Omental fat pad (tissue), 4 donors: Measurements from ENCODE around the gene ZNF785. TPM values are rescaled to one million over a fixed set of nuclear protein-coding genes. Genes with fewer than 3 reads are reported as not detected.
A peak's percentile ranks its signal among the peaks of the same experiment; 100 is the strongest.
"Not testable (repeated sequence)": the region's sequence is repeated elsewhere in the genome, so short reads cannot be mapped to it uniquely, and the experiment has no call there.

Source experiments
- ATAC-seq: fragments of 150-250 bp; one replicate; pipeline ENCODE4 v1.9.1; 2016; ENCODE audit warnings: mild to moderate bottlenecking, moderate library complexity; ENCODE audit not compliant: low FRiP score
- DNase-seq: peaks from one replicate; pipeline ENCODE4 v3.0.0-alpha.2; 2019; ENCODE audit warnings: low spot score
- total RNA-seq, 4 donors: library from RNA; depleted of rRNA; stranded (reverse); fragments of >200 nt; gene quantifications; one replicate each; pipeline ENCODE4 v1.1.0, GENCODE V29; 2016
- TF ChIP-seq, protein P1 (sequence below), 3 donors: fragments of 450-650 bp; IDR thresholded peaks; one replicate each; pipeline ENCODE4 v1.5.1; 2016 to 2017; ENCODE audit warnings: antibody characterized with exemption in 3 of 3, mild to moderate bottlenecking in 3 of 3, moderate library complexity in 2 of 3

Gene ZNF785
- total RNA-seq, 4 donors from 2014 or later = 4.5 to 12.1 (median 8.1) TPM

DNA sequence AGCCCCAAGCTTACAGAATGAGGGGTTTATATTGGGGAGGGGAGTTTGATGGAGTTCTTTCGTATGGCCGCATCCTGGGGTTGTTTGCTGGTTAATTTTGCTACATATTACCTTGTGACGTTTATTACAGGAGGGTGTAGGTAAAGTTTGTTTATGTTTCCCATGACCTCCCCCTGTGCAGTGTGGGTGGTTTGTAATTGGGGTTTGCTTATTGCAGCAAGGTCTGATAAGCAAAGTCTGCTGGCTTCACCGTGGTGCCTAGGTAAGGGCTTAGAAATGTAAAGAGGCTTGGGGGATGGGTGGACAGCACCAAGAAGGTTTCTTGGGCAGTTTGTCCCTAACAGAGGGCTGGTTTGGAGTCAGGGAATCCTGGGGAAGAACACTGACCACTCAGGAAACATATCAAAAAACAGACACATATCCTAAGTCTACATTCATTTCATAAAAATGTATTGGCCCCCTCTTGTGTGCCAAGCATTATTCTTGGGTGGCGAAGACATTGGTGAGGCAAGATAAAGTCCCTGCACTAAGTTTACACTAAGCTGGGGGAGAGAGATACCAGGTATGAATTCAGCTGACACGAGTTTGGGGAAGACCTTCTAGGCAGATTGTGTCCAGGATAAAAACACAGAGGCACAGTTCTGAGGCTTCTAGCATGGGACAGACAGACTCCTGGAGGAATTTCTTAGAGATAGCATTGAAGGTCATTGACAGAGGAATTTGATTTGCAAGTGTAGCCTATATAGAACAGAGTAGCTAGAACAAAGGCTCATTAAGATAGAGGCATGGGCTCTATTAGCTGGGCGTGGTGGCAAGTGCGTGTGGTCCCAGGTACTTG lies 36.9 kb downstream of the ZNF785 start:
- TF ChIP-seq, protein P1, sequence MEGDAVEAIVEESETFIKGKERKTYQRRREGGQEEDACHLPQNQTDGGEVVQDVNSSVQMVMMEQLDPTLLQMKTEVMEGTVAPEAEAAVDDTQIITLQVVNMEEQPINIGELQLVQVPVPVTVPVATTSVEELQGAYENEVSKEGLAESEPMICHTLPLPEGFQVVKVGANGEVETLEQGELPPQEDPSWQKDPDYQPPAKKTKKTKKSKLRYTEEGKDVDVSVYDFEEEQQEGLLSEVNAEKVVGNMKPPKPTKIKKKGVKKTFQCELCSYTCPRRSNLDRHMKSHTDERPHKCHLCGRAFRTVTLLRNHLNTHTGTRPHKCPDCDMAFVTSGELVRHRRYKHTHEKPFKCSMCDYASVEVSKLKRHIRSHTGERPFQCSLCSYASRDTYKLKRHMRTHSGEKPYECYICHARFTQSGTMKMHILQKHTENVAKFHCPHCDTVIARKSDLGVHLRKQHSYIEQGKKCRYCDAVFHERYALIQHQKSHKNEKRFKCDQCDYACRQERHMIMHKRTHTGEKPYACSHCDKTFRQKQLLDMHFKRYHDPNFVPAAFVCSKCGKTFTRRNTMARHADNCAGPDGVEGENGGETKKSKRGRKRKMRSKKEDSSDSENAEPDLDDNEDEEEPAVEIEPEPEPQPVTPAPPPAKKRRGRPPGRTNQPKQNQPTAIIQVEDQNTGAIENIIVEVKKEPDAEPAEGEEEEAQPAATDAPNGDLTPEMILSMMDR (IDR thresholded peaks at IDR 0.05) = no peak
- DNase-seq (no peak), ATAC-seq (no peak)

DNA sequence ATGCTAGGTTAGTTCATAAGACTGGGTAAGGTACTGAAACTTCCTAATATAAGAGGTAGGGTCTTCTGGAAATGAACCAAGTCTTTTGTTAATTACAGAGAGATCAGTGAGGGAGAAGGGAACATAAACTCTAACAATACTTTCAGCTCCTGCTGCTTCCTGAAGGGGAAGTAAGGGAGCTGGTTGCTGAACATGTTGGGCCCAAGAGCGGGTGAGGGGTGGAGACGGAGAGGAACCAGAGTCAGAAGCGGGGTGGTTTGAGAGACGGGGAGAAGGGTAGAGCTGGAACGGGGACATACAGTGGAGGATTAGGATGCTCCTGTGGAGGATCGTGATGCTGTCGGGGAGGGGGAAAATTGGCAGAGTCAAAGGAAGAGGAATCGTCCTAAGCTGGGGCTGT lies 39.4 kb downstream of the ZNF785 start:
- DNase-seq (no peak), ATAC-seq (no peak)
- TF ChIP-seq, protein P1 (IDR thresholded peaks at IDR 0.05) = no peak

DNA sequence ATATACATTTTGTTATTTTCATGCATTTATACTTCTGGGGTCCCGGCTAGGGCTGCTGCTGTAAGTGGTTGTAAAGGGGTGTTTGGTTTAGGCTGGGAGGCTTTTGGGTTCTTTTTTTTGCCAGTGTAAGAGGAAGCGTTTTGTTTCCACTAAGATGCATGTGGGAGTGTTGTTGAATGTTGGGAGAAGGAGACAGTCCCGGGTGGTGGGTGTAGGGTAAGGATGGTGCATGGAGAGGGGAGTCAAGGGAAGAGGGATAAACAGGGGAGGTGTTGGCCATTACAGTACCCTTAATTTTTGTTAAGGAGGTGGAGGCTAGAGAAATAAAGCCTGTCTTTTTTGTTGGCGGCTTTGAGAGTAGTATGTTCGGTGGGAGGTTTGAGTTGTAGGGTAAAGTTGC lies 42.4 kb downstream of the ZNF785 start:
- no peak for DNase-seq
- no peak for ATAC-seq
- TF ChIP-seq, protein P1 (IDR thresholded peaks at IDR 0.05) = no peak

DNA sequence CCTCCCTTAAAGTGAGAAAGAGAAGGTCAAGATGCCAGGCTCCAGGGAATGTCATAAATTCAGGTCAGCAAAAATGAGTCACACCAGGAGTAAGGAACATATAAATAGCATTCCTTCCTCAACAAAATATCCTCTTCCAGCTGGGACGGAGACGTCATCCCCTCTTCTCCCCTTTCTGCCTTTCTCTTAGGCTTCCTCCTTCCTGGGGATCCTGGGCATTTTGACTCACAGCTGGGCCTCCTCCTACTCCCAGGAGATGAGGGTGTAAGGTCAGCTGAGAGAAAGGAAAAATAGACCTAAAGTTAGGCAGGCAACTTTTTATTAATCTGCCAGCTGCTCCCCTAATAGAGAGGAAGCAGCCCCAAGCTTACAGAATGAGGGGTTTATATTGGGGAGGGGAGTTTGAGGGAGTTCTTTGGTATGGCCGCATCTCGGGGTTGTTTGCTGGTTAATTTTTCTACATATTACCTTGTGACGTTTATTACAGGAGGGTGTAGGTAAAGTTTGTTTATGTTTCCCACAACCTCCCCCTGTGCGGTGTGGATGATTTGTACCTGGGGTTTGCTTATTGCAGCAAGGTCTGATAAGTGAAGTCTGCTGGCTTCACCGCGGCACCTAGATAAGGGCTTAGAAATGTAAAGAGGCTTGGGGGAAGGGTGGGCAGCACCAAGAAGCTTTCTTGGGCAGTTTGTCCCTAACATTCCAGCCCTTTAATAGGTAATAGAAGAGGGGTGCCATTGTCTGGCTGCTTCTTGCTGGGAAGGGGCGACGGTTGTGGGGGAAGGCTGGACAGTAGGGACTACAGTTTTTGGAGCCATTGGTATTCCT lies 43.8 kb downstream of the ZNF785 start:
- ATAC-seq = peak; percentile 59
- TF ChIP-seq, protein P1 (IDR thresholded peaks at IDR 0.05) = no peak
- no peak for DNase-seq

DNA sequence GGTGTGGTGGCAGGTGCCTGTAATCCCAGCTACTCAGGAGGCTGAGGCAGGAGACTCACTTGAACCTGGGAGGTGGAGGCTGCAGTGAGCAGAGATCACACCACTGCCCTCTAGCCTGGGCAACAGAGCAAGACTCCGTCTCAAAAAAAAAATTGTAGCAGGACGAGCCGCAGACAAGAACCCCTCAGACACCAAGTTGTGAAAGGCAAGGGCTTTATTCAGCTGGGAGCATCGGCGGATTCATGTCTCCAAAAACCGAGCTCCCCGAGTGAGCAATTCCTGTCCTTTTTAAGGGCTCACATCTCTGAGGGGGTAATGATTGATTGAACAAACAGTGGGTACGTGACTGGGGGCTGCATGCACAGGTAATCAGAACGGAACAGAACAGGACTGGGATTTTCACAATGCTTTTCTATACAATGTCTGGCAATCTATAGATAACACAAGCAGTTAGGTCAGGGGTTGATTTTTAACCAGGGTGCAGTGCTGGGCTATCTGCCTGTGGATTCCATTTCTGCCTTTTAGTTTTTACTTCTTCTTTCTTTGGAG lies 44.5 kb downstream of the ZNF785 start:
- not testable (repeated sequence) for DNase-seq, ATAC-seq

DNA sequence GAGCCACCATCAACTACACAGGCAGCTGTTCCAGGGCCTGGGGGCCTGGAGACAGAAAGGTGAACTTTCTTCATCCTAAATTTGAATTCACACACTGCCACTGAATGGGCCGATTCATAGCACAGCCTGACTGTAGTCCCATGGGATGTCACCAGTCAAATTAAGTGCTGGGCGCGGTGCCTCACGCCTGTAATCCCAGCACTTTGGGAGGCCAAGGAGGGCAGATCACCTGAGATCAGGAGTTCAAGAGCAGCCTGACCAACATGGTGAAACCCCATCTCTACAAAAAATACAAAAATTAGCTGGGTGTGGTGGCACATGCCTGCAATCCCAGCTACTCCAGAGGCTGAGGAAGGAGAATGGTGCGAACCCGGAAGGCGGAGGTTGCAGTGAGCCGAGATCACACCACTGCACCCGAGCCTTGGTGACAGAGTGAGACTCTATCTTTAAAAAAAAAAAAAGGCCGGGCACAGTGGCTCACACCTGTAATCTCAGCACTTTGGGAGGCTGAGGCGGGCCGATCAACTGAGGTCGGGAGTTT lies 45.4 kb downstream of the ZNF785 start:
- DNase-seq, ATAC-seq: not testable (repeated sequence)

DNA sequence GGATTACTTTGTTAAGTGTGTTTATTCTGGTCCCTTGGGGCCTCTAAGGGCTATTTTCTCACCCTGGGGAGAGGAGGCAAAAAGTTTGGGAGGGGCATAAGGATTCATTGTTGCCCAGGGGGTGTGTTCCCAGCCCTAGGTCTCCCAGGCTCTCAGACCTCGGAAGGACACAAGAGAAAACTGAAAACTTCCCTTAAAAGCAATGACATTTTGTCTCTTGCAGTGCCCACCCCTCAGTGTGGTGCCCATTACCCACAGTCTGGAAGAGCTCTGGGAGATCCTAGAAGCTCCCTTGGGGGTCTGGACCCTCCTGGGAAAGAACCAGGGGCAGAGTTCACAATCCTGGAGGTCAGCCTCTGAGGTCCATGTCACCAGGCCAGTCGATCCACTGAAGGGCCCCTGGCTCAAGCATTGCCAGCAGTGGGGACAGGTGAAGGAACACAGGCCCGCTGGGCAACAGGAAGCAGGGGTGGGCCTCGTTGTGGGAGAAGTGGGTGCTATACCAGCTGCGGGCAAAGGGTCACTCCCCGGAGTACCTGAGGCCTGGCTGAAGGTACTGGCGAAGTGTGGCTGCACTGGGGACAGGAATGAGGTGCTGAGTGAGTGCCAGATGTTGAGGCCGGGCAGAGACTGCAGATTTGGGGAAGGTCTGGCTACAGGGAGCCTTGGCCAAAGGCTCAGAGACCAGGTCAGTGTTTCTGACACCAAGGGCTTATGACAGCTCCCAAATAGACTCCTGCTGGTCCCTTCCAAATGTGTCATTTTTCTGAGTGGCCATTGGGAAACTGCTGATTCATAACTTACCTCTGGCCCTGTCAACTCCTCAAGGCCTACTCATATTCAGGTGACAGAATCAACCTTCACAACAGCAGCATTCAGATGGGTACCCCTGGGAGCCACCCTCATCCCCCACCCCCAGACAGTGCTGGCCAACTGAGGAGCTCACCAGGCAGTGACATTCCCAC lies 46.2 kb downstream of the ZNF785 start:
- ATAC-seq (no peak), DNase-seq (no peak)
- TF ChIP-seq, protein P1 (IDR thresholded peaks at IDR 0.05) = no peak

DNA sequence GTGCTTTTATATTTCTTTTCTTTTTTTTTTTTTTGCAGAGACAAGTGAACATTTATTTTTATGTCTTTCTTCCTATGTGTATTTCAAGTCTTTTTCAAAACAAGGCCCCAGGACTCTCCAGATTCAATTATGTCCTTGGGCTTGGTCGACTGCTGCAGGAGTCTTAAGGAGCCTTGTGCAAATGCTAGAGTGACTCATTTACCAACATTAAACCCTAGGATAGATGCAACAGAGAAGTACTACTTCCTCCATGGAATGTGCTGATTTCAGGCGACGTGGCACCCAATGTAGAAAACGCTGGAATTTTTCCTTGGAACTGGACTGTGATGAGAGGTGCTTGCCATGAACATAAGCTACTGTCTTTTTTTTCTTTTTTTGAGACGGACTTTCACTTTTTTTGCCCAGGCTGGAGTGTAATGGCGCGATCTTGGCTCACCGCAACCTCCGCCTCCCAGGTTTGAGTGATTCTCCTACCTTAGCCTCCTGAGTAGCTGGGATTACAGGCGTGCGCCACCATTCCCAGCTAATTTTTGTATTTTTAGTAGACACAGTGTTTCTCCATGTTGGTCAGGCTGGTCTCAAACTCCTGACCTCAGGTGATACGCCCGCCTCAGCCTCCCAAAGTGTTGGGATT lies 49.0 kb downstream of the ZNF785 start:
- not testable (repeated sequence) for DNase-seq, ATAC-seq
